Coronary artery (tissue), 2 donors: ENCODE measurements around the gene STS.

ENCODE experiments used
- DNase-seq: peaks from one replicate; pipeline ENCODE4 v3.0.0-alpha.2; 2017; ENCODE audit warnings: low spot score
- H3K27ac ChIP-seq, 2 donors: fragments of 200-600 bp; sonication (generic); one replicate each; pipeline ENCODE4 v1.5.1; 2016 to 2019
- H3K4me3 ChIP-seq: fragments of 200-600 bp; sonication (generic); 2 replicates; pipeline ENCODE4 v1.5.1; 2016; ENCODE audit warnings: mild to moderate bottlenecking, moderate library complexity
- TF ChIP-seq, protein P1 (sequence below): fragments of 200-600 bp; sonication (generic); IDR thresholded peaks from one replicate; pipeline ENCODE4 v1.5.1; 2019; ENCODE audit warnings: antibody characterized with exemption

The STS gene, protein sequence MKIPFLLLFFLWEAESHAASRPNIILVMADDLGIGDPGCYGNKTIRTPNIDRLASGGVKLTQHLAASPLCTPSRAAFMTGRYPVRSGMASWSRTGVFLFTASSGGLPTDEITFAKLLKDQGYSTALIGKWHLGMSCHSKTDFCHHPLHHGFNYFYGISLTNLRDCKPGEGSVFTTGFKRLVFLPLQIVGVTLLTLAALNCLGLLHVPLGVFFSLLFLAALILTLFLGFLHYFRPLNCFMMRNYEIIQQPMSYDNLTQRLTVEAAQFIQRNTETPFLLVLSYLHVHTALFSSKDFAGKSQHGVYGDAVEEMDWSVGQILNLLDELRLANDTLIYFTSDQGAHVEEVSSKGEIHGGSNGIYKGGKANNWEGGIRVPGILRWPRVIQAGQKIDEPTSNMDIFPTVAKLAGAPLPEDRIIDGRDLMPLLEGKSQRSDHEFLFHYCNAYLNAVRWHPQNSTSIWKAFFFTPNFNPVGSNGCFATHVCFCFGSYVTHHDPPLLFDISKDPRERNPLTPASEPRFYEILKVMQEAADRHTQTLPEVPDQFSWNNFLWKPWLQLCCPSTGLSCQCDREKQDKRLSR

DNA sequence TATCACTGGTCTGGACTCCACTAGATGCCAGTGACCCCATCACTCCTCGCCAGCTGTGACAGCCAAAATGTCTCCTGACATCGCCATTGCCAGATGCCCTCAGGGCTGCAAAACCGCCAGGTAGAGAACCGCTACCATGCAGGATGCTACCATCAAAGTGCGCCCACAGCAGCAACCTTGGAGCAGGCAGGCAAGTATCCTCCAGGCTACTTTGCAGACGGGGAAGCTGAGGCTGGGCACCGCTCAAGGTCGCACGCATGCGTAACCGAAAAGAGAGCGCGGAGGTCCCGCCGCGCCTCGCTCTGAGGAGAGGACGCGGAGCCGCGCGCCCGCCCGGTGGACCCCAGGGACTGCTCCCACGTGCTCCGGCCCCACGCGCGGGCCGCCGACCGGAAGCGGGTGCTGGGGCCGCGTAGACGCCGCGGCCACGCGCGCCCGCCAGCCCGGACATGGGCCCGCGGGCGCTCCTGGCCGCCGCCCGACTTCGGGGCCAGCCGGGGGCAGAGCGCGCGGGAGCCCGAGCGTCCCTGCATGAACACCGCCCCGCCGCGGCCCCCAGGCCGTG is at the start of gene STS:
Gene STS, plus strand, starts transcription at position 300 of the 565 bp plus-strand sequence. CDS start 105,488 bp downstream, outside the sequence.
- Histone ChIP-seq H3K4me3 (peak within 1 kb of the TSS; percentile 86), H3K27ac (peak within 1 kb of the TSS; percentile 74 to 85)
- TF ChIP-seq, protein P1, sequence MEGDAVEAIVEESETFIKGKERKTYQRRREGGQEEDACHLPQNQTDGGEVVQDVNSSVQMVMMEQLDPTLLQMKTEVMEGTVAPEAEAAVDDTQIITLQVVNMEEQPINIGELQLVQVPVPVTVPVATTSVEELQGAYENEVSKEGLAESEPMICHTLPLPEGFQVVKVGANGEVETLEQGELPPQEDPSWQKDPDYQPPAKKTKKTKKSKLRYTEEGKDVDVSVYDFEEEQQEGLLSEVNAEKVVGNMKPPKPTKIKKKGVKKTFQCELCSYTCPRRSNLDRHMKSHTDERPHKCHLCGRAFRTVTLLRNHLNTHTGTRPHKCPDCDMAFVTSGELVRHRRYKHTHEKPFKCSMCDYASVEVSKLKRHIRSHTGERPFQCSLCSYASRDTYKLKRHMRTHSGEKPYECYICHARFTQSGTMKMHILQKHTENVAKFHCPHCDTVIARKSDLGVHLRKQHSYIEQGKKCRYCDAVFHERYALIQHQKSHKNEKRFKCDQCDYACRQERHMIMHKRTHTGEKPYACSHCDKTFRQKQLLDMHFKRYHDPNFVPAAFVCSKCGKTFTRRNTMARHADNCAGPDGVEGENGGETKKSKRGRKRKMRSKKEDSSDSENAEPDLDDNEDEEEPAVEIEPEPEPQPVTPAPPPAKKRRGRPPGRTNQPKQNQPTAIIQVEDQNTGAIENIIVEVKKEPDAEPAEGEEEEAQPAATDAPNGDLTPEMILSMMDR = no peak
- peak; percentile 78 for DNase-seq

DNA sequence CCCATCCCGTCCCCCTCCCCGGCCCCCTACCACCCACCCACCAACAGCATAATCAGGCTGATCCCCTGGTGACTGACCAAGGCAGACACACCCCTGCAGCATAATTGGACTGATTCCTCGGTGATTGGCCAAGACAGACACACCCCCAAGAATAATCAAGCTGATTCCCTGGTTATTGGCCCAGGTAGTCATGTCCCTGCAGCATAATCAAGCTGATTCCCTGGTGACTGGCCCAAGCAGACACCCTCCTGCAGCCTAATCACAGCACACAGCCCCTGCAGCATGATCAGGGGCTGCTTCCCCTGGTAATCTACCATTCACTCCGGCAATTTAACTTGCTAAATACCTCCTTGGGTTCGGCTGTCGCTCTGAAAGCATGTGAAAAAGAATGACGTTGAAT is 47.5 kb upstream of the STS start:
- DNase-seq = no peak
- H3K4me3 ChIP-seq = no peak overlapping the region
- TF ChIP-seq, protein P1 = no peak
- H3K27ac ChIP-seq = no peak overlapping the region

DNA sequence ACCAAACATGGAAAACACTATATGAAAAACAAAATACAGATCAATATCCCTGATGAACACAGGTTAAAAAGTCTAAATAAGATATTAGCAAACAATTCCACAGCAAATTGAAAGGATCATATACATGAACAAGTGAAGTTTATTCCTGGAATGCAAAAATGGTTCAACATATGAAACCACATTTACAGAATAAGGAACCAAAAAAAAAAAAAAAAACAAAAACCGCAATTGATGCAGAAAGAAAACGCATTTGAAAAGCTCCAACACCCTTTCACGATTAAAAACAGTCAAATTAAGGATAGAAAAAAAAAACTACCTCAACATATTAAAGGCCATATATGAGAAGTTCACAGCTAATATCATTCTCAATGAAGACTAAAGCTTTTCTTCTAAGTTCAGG is 45.4 kb upstream of the STS start:
- Histone ChIP-seq H3K27ac (no peak overlapping the region), H3K4me3 (no peak overlapping the region)
- TF ChIP-seq, protein P1 = no peak
- no peak for DNase-seq

DNA sequence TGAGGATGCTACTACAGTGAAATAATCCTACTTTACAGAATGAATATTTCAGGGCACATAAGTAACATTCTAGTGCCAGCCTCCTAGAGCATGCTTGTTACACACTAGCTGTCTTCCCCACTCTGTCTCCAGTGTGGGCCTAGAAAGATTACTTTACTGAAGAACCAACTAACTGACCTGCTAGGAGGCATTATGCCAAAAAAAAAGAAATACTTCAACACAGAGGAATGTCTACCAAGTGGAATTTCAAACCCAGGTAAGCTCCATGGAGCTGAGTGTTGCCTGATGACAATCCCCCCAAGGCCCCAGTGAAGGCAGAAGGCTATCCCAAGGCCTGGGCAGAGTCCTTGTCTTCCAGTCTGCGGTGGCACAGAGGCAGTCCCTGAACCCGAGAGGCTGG is 40.9 kb upstream of the STS start:
- TF ChIP-seq, protein P1 = no peak
- DNase-seq = no peak
- Histone ChIP-seq H3K27ac (no peak overlapping the region), H3K4me3 (no peak overlapping the region)

DNA sequence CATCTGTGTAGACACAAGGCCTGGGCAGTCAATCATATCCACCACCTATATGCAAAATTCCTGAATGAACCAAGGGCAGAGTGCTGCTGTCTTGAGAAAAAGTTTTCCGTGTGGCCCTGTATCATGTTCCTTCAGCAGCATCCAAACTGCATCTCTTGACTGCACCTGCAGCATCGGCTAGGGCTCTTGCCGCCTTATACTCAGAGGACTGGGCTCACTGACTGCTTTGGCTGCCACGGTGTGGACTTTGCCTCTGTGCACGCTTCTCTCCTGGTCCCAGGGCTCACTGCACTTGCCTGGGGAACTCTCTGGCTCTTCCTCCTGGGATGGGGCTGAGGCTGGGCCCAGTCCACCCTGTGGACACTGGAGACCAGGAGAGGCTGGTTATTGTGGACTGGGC is 39.5 kb upstream of the STS start:
- no peak for DNase-seq
- no peak overlapping the region for H3K4me3 ChIP-seq
- TF ChIP-seq, protein P1 = no peak

DNA sequence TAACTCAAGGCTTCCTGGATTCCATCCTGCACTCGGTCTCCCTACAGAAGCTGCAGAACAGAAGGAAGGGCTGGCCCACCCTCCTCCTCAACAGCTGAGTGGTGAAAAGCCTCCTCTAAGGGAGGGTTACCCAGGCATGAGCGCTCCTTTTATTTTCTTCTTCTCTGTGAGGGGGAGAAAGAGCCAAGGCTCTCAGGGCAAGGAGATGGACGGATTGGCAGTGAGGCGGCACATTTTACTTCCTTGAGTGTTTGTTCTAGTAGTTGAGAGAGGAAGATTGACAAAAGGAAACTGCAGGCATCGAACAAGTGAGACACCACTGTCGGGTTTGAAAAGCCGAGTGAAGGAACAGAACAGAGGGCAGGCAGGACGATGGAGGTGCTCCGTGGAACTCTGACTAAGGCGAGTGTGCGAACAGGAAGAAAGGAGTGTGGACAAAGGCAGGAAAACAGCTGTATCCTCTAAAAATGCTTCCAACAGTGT is 38.4 kb upstream of the STS start:
- Histone ChIP-seq H3K27ac (no peak overlapping the region), H3K4me3 (peak overlapping the region; percentile 17)
- DNase-seq = no peak
- TF ChIP-seq, protein P1 = no peak

More for the DNA sequence above, 39.5 kb upstream of the STS start:
- H3K27ac ChIP-seq = no peak overlapping the region
